SKM-1 (cell line): ENCODE measurements around the gene PAQR9.

Experiments used
- DNase-seq: peaks from one replicate; lab custom pipeline; 2025; ENCODE audit not compliant: unreplicated experiment; lab: John Stamatoyannopoulos, UW

Gene PAQR9

GRCh38 chr3:142926368-142926944 lies 37.0 kb downstream of the PAQR9 start:
- no peak for DNase-seq

- no peak for DNase-seq
Observed at GRCh38 chr3:142925140-142925539, 38.3 kb downstream of the PAQR9 start.

GRCh38 chr3:142923694-142924093 lies 39.8 kb downstream of the PAQR9 start:
- DNase-seq, result no peak

- DNase-seq, result no peak
Observed at GRCh38 chr3:142916605-142917004, 46.9 kb downstream of the PAQR9 start.

GRCh38 chr3:142915636-142916035 lies 47.8 kb downstream of the PAQR9 start:
- no peak for DNase-seq

- no peak for DNase-seq
Observed at GRCh38 chr3:142914286-142914811, 49.1 kb downstream of the PAQR9 start.

GRCh38 chr3:142913432-142913831 lies 50.0 kb downstream of the PAQR9 start:
- DNase-seq, result no peak

GRCh38 chr3:142912402-142913172 lies 50.9 kb downstream of the PAQR9 start:
- DNase-seq, result no peak
